ENCODE measurements around the gene RBMS1. TPM values are rescaled to one million over a fixed set of nuclear protein-coding genes. Genes with fewer than 3 reads are reported as not detected.

The RBMS1 gene
- total and polyA plus RNA-seq, 2 experiments from 2014 or later, result 55.5 to 94.8 TPM

DNA sequence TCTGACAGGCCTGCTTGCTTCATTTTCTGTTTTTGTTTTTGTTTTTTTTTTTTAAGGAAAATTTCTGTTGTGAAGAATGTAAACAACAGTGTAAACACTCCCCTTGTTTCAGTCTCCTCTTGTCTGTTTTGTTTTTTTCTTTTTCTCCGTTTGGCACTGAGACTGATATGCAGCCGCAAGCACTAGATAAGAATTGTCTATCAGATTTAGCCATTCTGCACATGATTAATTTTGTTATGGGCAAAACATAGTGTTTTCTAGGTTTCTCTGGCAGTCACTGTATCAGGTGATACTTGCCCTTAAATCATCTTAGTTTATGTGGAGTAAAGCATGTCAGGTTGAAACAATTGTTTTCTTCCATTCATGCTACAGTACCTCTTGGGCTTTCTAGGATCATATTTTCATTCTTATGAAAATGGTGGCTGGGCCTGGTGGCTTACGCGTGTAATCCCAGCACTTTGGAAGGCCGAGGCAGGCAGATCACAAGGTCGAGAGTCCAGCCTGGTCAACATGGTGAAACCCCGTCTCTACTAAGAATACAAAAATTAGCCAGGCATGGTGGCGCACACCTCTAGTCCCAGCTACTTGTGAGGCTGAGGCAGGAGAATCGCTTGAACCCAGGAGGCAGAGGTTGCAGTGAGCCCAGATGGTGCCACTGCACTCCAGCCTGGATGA lies 12.9 kb upstream of the RBMS1 start:
- H3K4me2 ChIP-seq, result no peak overlapping the region
- H3K9me2 ChIP-seq (ENCODE audit: insufficient read depth), result no peaks in the 10 kb centered on the region
- peaks cover 2% of the 10 kb centered on the region for H3K27me3 Mint-ChIP-seq (ENCODE audit: insufficient read depth, low read depth, poor library complexity)
- H3K27ac ChIP-seq (ENCODE audit: low read depth), result no peak overlapping the region
- H2AFZ ChIP-seq, result peak overlapping the region; percentile 34; the same call in 1 of the 2 replicates
- no peak overlapping the region for H3K4me3 Mint-ChIP-seq
- no peaks in the 10 kb centered on the region for H3K9me3 Mint-ChIP-seq
- H3K4me3 ChIP-seq, result no peak overlapping the region
- H3K79me2 ChIP-seq (replicated peaks; ENCODE audit: insufficient read depth), result no peaks in the 10 kb centered on the region
- 0 out of 2 replicates have a peak overlapping the region, but pooled peaks have one; percentile 6 for H3K27ac Mint-ChIP-seq
- no peaks in the 10 kb centered on the region for H3K27me3 ChIP-seq (ENCODE audit: insufficient read depth)
- no peak for TF ChIP-seq CTCF (conservative IDR thresholded peaks at IDR 0.05; ENCODE audit: low read depth in 2 of 2)
- no peak for TF ChIP-seq ETS1 (IDR thresholded peaks at IDR 0.05)
- TF ChIP-seq ZNF331 (CRISPR knock-in tag; IDR thresholded peaks at IDR 0.05; ENCODE audit: low read depth), result no peak
- no peak for TF ChIP-seq STAT1 (IDR thresholded peaks at IDR 0.05; ENCODE audit: unreplicated experiment)
- TF ChIP-seq EZH2 (IDR thresholded peaks at IDR 0.05; ENCODE audit: low read depth, unreplicated experiment), result no peak
- no peak for TF ChIP-seq CREB1 (CRISPR knock-in tag; IDR thresholded peaks at IDR 0.05; ENCODE audit: low read depth)
- TF ChIP-seq NANOG (IDR thresholded peaks at IDR 0.05; ENCODE audit: borderline replicate concordance), result no peak
- TF ChIP-seq EZH2phosphoT487 (IDR thresholded peaks at IDR 0.05; ENCODE audit: unreplicated experiment), result no peak
- no peak for TF ChIP-seq POLR2AphosphoS5 (IDR thresholded peaks at IDR 0.05; ENCODE audit: low read depth)
- TF ChIP-seq, protein P1, sequence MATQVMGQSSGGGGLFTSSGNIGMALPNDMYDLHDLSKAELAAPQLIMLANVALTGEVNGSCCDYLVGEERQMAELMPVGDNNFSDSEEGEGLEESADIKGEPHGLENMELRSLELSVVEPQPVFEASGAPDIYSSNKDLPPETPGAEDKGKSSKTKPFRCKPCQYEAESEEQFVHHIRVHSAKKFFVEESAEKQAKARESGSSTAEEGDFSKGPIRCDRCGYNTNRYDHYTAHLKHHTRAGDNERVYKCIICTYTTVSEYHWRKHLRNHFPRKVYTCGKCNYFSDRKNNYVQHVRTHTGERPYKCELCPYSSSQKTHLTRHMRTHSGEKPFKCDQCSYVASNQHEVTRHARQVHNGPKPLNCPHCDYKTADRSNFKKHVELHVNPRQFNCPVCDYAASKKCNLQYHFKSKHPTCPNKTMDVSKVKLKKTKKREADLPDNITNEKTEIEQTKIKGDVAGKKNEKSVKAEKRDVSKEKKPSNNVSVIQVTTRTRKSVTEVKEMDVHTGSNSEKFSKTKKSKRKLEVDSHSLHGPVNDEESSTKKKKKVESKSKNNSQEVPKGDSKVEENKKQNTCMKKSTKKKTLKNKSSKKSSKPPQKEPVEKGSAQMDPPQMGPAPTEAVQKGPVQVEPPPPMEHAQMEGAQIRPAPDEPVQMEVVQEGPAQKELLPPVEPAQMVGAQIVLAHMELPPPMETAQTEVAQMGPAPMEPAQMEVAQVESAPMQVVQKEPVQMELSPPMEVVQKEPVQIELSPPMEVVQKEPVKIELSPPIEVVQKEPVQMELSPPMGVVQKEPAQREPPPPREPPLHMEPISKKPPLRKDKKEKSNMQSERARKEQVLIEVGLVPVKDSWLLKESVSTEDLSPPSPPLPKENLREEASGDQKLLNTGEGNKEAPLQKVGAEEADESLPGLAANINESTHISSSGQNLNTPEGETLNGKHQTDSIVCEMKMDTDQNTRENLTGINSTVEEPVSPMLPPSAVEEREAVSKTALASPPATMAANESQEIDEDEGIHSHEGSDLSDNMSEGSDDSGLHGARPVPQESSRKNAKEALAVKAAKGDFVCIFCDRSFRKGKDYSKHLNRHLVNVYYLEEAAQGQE (IDR thresholded peaks at IDR 0.05; ENCODE audit: unreplicated experiment), result no peak
- no peak for TF ChIP-seq ZNF114 (CRISPR knock-in tag; IDR thresholded peaks at IDR 0.05)
- TF ChIP-seq, protein P2, sequence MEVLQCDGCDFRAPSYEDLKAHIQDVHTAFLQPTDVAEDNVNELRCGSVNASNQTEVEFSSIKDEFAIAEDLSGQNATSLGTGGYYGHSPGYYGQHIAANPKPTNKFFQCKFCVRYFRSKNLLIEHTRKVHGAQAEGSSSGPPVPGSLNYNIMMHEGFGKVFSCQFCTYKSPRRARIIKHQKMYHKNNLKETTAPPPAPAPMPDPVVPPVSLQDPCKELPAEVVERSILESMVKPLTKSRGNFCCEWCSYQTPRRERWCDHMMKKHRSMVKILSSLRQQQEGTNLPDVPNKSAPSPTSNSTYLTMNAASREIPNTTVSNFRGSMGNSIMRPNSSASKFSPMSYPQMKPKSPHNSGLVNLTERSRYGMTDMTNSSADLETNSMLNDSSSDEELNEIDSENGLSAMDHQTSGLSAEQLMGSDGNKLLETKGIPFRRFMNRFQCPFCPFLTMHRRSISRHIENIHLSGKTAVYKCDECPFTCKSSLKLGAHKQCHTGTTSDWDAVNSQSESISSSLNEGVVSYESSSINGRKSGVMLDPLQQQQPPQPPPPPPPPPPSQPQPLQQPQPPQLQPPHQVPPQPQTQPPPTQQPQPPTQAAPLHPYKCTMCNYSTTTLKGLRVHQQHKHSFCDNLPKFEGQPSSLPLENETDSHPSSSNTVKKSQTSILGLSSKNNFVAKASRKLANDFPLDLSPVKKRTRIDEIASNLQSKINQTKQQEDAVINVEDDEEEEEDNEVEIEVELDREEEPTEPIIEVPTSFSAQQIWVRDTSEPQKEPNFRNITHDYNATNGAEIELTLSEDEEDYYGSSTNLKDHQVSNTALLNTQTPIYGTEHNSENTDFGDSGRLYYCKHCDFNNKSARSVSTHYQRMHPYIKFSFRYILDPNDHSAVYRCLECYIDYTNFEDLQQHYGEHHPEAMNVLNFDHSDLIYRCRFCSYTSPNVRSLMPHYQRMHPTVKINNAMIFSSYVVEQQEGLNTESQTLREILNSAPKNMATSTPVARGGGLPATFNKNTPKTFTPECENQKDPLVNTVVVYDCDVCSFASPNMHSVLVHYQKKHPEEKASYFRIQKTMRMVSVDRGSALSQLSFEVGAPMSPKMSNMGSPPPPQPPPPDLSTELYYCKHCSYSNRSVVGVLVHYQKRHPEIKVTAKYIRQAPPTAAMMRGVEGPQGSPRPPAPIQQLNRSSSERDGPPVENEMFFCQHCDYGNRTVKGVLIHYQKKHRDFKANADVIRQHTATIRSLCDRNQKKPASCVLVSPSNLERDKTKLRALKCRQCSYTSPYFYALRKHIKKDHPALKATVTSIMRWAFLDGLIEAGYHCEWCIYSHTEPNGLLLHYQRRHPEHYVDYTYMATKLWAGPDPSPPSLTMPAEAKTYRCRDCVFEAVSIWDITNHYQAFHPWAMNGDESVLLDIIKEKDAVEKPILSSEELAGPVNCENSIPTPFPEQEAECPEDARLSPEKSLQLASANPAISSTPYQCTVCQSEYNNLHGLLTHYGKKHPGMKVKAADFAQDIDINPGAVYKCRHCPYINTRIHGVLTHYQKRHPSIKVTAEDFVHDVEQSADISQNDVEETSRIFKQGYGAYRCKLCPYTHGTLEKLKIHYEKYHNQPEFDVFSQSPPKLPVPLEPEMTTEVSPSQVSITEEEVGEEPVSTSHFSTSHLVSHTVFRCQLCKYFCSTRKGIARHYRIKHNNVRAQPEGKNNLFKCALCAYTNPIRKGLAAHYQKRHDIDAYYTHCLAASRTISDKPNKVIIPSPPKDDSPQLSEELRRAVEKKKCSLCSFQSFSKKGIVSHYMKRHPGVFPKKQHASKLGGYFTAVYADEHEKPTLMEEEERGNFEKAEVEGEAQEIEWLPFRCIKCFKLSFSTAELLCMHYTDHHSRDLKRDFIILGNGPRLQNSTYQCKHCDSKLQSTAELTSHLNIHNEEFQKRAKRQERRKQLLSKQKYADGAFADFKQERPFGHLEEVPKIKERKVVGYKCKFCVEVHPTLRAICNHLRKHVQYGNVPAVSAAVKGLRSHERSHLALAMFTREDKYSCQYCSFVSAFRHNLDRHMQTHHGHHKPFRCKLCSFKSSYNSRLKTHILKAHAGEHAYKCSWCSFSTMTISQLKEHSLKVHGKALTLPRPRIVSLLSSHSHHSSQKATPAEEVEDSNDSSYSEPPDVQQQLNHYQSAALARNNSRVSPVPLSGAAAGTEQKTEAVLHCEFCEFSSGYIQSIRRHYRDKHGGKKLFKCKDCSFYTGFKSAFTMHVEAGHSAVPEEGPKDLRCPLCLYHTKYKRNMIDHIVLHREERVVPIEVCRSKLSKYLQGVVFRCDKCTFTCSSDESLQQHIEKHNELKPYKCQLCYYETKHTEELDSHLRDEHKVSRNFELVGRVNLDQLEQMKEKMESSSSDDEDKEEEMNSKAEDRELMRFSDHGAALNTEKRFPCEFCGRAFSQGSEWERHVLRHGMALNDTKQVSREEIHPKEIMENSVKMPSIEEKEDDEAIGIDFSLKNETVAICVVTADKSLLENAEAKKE (CRISPR knock-in tag; IDR thresholded peaks at IDR 0.05), result no peak
- TF ChIP-seq JUNB (IDR thresholded peaks at IDR 0.05; ENCODE audit: unreplicated experiment), result no peak
- H3K36me3 Mint-ChIP-seq (ENCODE audit: low read depth), result no peaks in the 10 kb centered on the region
- ATAC-seq (no peak), DNase-seq (ENCODE audit: low spot score) (no peak)
- no peaks in the 10 kb centered on the region; the same call in 1 of the 2 replicates for H3K4me1 ChIP-seq (ENCODE audit: insufficient read depth)
- no peaks in the 10 kb centered on the region for H3K36me3 ChIP-seq (ENCODE audit: insufficient read depth)
- no peaks in the 10 kb centered on the region; the same call in 2 of the 3 replicates for H3K4me1 Mint-ChIP-seq
- H4K20me1 ChIP-seq (replicated peaks; ENCODE audit: insufficient read depth), result no peaks in the 10 kb centered on the region
- H3F3A ChIP-seq (replicated peaks; ENCODE audit: low read depth), result no peaks in the 10 kb centered on the region

All from GM23338 (cell line).